ENCODE data around the gene TUBB4A.
"Not testable (repeated sequence)": the region's sequence is repeated elsewhere in the genome, so short reads cannot be mapped to it uniquely, and the experiment has no call there.

The TUBB4A gene

DNA sequence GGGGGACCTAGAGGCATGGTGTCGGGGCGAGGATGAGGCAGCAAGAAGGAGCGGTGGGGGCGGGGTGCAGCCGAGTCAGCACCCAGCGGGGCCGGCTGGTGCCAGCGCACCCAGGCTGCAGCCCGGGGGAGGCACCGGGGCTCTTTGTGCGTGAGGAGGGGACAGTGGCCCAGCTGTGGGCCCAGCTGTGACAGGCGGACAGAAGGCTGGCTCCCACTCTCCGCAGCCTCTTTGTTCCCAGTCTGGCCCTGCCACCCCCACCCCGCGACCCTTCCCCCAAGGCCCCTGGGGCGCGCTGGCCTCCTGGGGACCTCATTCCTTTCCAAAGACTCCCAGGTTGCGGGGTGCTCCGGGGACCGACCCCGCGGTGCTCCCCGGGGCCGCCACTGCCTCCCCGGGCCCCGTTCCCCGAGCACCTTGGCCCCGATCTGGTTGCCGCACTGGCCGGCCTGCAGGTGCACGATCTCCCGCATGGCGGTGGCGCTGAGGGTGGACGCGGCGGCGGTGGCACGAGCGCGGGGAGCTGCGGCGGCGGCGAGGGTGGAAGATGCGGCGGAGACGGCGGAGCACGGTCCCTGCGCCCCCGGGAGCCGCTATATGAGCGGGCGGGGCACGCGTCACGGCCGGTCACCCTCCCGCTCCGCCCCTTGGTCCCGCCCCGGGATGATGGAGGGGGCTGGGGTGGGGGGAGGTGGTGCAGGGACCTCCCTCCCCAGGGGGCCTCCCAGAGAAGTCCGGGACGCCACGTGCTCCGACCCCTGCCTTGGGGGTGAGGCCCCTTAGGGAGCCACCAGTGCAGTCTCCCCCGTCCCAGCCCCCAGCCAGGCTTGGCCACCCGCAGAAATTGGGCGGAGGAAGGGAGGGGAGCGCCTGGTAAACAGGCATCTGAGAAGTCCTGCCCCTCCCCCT lies at the start of gene TUBB4A:
Gene TUBB4A, minus strand, starts transcription at position 570 of the 909 bp plus-strand sequence. Its CDS starts 97 bp downstream, at position 473.
- no peak within 1 kb of the TSS for H3K4me3 ChIP-seq (ENCODE audit: low read depth, low read length)
- TF ChIP-seq, protein P1, sequence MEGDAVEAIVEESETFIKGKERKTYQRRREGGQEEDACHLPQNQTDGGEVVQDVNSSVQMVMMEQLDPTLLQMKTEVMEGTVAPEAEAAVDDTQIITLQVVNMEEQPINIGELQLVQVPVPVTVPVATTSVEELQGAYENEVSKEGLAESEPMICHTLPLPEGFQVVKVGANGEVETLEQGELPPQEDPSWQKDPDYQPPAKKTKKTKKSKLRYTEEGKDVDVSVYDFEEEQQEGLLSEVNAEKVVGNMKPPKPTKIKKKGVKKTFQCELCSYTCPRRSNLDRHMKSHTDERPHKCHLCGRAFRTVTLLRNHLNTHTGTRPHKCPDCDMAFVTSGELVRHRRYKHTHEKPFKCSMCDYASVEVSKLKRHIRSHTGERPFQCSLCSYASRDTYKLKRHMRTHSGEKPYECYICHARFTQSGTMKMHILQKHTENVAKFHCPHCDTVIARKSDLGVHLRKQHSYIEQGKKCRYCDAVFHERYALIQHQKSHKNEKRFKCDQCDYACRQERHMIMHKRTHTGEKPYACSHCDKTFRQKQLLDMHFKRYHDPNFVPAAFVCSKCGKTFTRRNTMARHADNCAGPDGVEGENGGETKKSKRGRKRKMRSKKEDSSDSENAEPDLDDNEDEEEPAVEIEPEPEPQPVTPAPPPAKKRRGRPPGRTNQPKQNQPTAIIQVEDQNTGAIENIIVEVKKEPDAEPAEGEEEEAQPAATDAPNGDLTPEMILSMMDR (IDR thresholded peaks at IDR 0.05; ENCODE audit: low read depth, low read length) = no peak

DNA sequence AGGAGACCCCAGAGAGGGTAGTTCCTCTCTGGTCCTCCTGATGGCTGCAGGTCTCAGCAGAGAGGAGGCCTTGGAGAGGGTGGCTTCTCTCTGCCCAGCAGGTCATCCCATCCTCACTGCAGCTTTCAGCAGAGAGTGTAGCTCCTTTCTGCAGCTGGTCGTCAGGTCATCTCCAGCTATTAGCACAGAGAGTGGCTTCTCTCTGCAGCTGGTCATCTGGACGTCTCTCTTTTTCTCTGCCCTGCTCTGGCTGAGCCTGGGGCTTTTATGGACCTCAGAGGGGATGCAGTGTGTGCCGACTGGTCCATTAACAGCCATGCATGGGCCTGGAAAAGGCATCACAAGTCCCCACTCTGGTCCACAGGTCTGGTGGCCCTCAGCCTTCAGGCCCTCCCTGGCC lies 49.0 kb upstream of the TUBB4A start:
- H3K4me3 ChIP-seq (ENCODE audit: low read depth, low read length) = no peak overlapping the region
- TF ChIP-seq, protein P1 (IDR thresholded peaks at IDR 0.05; ENCODE audit: low read depth, low read length) = no peak

DNA sequence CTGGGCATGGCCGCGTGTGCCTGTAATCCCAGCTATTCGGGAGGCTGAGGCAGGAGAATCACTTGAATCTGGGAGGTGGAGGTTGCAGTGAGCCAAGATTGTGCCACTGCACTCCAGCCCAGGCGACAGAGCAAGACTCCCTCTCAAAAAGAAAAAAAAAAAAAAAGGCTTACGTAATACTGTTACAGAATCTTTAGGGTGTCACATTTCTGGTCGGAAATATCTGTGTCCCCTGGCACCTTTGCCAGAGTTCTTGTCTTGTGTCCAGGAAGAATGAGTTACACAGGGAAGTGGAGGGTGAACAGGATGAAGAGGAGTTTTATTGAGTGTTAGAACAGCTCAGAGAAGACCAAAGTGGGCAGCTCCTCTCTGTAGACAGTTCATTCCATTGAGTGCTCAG lies 48.6 kb upstream of the TUBB4A start:
- not testable (repeated sequence) for H3K4me3 ChIP-seq (ENCODE audit: low read depth, low read length)

DNA sequence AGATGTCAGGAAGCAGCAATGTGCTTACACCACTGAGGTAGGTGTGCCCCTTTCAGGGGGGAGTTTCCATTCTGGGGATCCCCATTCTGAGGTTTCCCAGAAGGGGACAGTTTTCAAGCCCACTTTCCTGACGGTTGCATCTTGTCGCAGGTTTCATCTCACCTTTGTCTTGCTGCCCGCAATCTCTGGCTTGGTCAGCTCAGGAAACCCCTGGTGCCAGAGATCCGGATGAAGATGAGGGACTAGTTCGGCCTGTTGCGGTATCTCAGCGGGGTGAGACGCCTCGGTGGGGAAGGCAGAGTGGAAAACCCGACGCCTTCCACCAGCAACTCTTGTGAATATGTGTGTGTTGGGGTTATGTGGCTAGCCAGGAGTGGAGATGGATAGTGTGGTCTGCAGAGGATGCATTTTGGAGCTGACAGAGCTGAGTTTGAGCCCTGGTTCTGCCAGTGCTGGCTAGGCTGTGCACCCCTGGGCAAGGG lies 41.8 kb upstream of the TUBB4A start:
- TF ChIP-seq, protein P1 (IDR thresholded peaks at IDR 0.05; ENCODE audit: low read depth, low read length) = no peak
- no peak overlapping the region for H3K4me3 ChIP-seq (ENCODE audit: low read depth, low read length)

DNA sequence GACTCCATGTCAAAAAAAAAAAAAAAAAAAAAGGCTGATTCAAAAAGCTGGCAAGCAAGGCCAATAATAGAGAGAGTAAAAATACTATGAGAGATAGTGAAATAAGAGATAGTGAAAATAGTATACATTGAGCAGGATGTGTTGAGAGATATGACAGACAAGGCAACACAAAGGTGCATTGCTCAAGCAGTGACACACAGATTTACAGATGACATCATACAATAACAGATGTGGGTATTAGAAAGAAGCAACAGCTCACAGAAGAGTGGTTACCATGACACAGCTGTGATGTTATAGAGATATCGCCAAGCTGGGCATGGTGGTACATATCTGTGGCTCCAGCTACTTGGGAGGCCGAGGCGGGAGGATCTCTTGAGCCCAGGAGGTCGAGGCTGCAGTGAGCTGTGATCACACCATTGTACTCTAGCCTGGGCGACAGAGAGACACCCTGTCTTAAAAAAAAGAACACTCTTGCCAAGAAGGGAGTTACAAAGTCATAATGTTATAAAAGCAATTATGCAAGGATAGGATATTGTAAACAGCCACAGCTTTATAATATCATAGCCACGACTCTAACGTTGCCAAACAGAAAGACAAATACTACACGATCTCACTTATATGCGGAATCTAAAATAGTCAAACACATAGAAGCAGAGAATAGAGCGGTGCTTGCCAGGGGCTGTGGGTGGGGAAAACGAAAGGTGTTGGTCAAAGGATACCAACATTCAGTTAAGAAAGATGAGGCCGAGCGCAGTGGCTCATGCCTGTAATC lies 39.0 kb upstream of the TUBB4A start:
- TF ChIP-seq, protein P1 (IDR thresholded peaks at IDR 0.05; ENCODE audit: low read depth, low read length) = no peak
- no peak overlapping the region for H3K4me3 ChIP-seq (ENCODE audit: low read depth, low read length)

DNA sequence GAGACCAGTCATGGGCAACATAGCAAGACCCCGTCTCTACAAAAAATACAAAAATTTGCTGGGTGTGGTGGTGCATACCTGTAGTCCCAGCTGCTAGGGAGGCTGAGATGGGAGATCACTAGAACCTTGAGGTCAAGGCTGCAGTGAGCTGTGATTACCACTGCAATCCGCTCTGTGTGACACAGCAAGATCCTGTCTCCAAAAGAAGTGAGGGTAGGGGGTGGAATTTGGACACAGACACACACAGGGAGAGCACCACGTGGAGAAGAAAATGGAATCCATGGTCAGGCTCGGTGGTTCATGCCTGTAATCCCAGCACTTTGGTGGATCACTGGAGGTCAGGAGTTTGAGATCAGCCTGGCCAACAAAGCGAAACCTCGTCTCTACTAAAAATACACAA lies 37.4 kb upstream of the TUBB4A start:
- TF ChIP-seq, protein P1 (IDR thresholded peaks at IDR 0.05; ENCODE audit: low read depth, low read length) = no peak
- no peak overlapping the region for H3K4me3 ChIP-seq (ENCODE audit: low read depth, low read length)

DNA sequence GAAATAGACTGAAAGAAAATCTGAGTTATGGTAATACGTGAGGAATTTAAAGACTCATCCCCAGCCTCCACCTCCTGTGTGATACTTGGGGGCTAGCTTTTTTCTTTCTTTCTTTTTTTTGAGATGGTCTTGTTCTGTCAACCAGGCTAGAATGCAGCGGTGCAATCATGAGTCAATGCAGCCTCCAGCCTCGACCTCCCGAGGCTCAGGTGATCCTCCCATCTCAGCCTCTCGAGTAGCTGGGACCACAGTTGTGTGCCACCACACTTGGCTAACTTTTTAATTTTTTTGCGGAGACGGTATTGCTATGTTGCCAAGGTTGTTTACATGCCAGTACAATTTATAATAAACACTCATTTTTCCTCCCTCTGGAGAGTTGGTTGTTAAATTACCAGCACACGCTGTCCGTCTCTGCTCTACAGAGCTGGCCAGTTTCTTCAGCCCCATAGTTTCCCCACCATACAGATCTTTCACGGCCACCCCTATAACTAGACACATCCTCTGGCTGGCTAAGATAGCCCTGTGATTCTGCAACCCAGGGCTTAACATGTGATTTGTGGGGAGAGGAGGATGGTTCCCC lies 33.5 kb upstream of the TUBB4A start:
- TF ChIP-seq, protein P1 (IDR thresholded peaks at IDR 0.05; ENCODE audit: low read depth, low read length) = no peak
- H3K4me3 ChIP-seq (ENCODE audit: low read depth, low read length) = no peak overlapping the region

Data from WI38 (cell line).